ENCODE results near the gene TINAG.

Gene TINAG

DNA sequence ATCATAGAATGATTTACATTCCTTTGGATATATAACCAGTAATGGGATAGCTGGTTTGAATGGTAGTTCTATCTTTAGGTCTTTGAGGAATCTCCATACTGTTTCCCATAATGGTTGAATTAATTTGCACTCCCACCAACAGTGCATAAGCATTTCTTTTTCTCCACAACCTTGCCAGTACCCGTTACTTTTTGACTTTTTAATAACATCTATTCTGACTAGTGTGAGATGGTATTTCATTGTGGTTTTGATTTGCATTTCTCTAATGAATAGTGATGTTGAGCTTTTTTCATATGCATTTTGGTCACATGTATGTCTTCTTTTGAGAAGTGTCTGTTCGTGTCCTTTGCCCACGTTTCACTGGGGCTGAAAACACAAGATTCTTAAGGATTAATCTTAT, 107.3 kb downstream of the TINAG start:
- TF ChIP-seq, protein P1, sequence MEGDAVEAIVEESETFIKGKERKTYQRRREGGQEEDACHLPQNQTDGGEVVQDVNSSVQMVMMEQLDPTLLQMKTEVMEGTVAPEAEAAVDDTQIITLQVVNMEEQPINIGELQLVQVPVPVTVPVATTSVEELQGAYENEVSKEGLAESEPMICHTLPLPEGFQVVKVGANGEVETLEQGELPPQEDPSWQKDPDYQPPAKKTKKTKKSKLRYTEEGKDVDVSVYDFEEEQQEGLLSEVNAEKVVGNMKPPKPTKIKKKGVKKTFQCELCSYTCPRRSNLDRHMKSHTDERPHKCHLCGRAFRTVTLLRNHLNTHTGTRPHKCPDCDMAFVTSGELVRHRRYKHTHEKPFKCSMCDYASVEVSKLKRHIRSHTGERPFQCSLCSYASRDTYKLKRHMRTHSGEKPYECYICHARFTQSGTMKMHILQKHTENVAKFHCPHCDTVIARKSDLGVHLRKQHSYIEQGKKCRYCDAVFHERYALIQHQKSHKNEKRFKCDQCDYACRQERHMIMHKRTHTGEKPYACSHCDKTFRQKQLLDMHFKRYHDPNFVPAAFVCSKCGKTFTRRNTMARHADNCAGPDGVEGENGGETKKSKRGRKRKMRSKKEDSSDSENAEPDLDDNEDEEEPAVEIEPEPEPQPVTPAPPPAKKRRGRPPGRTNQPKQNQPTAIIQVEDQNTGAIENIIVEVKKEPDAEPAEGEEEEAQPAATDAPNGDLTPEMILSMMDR (IDR thresholded peaks at IDR 0.05; ENCODE audit: insufficient read depth, low read depth, low read length, missing control alignments), result no peak
- DNase-seq (ENCODE audit: low read depth), result no peak
- H3K4me3 ChIP-seq (ENCODE audit: low read depth, low read length), result no peak overlapping the region

DNA sequence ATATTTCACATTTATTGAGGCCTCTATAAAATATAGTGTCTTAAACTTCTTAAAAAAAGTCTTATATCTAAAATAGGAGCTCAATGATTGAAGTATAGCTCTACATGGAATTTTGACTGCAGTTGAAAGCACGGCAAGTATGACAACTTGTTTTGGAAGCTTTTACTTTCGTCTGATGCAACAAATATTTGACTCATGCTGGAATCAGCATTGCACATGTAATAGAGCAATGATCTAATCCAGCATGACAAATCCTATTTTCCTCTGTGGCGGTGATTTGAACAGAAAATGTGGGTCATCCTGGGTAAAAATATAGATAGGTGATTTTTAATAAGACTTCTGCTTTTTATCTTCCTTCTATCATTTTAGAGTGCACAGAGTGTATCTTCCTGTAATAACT, 111.6 kb downstream of the TINAG start:
- TF ChIP-seq, protein P1 (IDR thresholded peaks at IDR 0.05; ENCODE audit: insufficient read depth, low read depth, low read length, missing control alignments), result no peak
- no peak overlapping the region for H3K4me3 ChIP-seq (ENCODE audit: low read depth, low read length)
- DNase-seq (ENCODE audit: low read depth), result no peak

DNA sequence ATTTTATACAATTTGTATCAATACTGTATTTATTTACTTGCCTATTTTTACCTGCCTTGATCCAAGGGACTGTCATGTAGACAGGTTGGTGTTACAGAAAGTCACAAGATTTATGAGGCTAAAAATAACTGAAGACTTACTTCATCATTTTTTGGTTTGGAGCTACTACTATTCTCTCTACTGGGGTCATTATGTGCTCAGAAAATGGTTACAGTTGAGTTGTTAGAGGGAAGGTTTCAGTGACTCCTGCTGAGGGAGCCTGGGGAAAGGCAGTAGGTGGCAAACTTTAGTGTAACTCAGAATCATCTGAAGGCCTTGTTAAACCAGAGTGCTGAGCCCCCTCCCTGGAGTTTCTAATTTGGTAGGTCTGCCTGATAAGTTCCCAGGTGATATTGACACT, 118.8 kb downstream of the TINAG start:
- DNase-seq (ENCODE audit: low read depth), result peak; percentile 5
- TF ChIP-seq, protein P1 (IDR thresholded peaks at IDR 0.05; ENCODE audit: insufficient read depth, low read depth, low read length, missing control alignments), result no peak
- H3K4me3 ChIP-seq (ENCODE audit: low read depth, low read length), result no peak overlapping the region

DNA sequence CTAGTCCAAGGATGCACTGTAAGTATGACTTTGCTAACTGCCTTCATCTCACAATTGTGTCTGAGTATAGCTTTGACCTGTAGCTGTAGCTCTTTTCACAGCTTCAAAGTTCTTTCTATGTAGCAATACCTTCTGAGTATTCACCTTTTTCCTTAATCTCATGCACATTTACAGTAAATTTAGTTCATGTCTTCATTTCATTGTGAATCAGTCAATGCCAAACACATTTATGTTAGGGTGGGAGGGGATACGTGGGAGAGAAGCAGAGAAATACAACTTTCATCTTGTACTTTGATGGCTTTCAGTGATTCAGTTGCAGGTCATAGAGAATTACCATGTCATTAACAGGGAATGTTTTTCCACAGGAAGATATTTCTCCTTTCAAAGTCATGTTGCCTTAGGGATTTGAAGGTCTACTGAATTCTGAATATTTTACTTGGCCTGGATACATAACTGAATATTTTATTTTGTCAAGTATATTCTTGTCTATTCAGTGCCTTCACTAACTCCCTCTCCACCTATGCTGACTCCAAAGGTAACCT, 119.2 kb downstream of the TINAG start:
- no peak overlapping the region for H3K4me3 ChIP-seq (ENCODE audit: low read depth, low read length)
- TF ChIP-seq, protein P1 (IDR thresholded peaks at IDR 0.05; ENCODE audit: insufficient read depth, low read depth, low read length, missing control alignments), result no peak
- DNase-seq (ENCODE audit: low read depth), result no peak

DNA sequence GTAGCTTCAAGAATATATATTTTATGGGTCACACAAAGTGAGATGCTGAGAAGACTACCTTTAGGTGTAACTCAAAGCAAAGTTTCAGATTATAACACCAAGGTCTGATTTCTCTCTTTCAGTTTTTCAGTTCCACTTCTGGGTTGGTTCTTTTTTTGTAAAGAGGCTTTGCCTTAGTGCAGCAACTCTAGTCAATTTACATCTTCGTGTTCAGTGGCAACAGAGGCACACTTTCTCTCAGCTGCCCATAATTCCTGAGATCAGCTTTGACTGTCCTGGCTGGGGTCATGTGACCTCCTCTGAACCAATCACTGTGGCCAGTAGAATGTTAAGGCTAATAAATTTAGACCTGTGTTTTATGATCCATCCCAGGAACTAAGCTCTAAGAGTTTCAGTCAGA, 120.2 kb downstream of the TINAG start:
- TF ChIP-seq, protein P1 (IDR thresholded peaks at IDR 0.05; ENCODE audit: insufficient read depth, low read depth, low read length, missing control alignments), result no peak
- H3K4me3 ChIP-seq (ENCODE audit: low read depth, low read length), result no peak overlapping the region
- DNase-seq (ENCODE audit: low read depth), result peak; percentile 76

DNA sequence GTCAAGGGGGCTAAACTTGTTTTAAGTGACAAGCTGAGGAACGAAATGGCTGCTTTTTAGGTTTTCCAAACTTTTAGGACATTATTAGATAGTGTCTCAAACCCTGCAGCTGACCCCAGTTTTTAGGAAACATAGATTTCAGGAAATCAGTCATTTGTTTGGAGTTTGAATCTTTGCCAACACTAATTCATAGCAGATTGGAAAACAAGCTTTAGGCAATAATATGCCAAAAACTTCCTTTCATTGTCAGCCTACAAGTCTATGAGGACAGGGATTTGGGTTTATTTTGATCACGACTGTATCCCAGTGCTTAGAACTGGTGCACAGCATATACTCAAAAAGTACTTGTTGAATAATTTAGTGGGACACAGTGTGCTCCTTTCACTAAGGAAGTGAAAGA, 123.2 kb downstream of the TINAG start:
- no peak for DNase-seq (ENCODE audit: low read depth)
- H3K4me3 ChIP-seq (ENCODE audit: low read depth, low read length), result no peak overlapping the region
- TF ChIP-seq, protein P1 (IDR thresholded peaks at IDR 0.05; ENCODE audit: insufficient read depth, low read depth, low read length, missing control alignments), result no peak

All from GM12865 (cell line).